NCI-H2196 (cell line): ENCODE measurements around the gene OXNAD1.

ENCODE experiments used
- DNase-seq: peaks from one replicate; lab custom pipeline; 2025; ENCODE audit not compliant: unreplicated experiment; lab: John Stamatoyannopoulos, UW

OXNAD1 gene, protein sequence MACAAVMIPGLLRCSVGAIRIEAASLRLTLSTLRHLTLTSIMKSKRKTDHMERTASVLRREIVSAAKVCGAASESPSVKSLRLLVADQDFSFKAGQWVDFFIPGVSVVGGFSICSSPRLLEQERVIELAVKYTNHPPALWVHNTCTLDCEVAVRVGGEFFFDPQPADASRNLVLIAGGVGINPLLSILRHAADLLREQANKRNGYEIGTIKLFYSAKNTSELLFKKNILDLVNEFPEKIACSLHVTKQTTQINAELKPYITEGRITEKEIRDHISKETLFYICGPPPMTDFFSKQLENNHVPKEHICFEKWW

DNA sequence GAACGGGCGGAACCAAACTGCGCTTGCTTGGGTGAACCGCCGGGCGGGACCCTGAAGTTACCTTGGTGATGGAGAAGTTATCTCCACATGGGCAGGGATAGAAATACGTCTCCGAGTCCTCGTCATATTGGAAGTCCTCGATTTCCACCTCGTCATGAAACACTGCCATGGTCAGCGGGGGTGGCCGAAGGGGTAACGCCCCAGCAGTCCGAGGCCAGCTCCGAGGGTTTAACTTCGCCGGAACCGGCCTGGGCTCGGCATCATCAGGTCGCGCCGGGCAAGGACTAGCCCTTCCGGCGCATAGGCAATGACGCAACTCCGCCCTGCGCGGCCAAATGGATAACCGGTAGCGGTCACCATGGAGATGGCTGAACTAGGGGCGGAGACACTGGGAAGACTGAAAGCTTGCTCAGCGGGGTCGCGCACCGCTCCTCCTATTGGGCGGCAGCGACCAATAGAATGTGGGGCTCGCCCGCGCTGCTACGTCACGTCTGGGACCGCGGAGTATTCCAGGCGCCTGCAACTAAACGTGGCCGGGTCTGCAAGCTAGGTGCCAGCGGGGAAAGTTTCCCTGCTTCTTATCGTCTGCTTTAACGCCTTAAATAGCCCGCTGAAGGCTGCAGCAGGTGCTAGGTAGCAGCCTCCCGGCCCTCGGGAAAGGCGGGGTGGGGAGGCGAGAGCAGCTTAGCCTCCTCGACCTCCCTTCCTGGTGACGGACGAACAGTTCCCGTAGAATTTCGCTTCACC, at the start of gene OXNAD1, which contains the start of gene DPH3:
TSS of gene OXNAD1 (plus strand) at position 505 of the 747 bp plus-strand sequence. CDS start 5,741 bp downstream, outside the sequence.
TSS of gene DPH3 (minus strand) at position 236 of the 747 bp plus-strand sequence. CDS start at position 169, 67 bp downstream.
- peak; percentile 94 for DNase-seq

DNA sequence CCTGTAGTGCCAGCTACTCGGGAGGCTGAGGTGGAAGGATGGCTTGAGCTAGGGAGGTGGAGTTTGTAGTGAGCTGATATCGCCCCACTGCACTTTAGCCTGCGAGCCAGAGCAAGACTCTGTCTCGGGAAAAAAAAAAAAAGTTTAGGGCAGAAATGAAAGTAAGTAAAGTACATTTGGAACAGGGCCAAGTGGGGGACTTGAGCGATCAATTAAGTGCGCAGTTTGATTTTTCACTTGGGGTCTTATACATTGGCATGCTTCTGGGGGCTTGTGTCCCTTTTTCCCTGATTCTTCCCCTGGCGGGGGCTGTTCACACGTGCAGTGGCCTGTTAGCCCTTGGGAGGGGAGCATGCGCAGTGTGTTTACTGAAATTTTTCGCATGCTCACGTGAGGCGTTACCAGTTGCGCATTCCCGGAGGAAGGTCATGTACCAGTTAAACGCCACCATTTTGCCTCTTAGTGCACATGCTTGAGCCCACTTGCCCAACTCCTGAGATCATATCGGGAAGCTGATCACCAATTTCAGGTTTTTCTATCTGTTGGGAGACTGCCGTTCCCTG, 48.6 kb upstream of the OXNAD1 start:
- DNase-seq: no peak

DNA sequence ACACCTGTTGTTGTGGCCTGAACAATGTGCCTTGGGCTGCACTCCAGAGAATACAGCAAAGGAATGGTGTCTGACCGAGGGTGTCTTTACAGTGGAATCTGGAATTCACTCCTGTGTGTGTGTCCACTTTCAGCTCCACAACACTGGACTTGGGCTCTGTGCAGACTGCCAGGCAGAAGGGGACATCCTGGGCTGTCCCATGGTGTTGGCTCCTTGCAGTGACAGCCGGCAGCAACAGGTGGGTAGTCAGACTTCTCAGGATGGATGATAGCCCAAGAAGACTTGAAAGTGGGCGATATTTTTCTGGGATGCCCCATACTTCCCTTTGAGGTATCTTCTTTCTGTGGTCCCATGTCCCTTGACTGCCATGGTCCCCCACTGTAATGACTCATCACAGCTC, 45.2 kb upstream of the OXNAD1 start:
- no peak for DNase-seq

DNA sequence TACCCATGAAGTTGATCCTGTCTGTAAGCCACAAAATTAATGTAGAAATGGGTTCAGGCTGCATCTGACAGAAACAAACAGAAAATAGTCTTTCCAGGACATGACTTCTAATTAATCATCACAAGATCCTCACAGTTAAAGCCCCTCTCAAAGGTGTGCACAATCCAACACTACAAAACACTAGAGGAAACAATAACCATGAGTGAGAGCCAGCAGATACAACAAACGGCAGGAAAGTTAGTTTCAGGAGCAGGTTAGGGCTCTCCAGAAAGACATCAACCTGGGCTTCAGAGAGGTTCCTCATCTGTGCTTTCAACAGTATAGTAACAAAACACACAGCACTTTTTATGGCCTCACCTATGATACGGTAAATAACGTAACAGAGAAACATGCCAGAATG, 43.0 kb upstream of the OXNAD1 start:
- DNase-seq: no peak

DNA sequence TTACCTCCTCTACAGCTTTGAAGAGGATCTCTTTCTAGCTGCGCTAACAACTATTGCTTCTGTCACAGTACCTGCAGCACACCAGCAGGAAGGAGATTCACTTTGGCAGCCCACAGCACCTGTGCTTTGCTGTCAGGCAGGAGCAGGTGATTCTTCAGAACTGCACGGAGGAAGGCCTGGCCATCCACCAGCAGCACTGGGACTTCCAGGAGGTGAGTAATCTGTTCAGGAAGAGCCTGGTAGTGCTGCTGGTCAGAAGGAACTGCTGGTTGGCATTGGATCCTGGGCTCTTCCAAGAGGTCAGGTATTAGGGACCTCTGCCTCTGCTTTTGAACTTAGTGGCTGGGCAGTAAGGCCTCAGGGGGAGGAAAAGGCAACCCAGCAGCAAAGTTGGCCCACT, 42.5 kb upstream of the OXNAD1 start:
- DNase-seq: no peak

DNA sequence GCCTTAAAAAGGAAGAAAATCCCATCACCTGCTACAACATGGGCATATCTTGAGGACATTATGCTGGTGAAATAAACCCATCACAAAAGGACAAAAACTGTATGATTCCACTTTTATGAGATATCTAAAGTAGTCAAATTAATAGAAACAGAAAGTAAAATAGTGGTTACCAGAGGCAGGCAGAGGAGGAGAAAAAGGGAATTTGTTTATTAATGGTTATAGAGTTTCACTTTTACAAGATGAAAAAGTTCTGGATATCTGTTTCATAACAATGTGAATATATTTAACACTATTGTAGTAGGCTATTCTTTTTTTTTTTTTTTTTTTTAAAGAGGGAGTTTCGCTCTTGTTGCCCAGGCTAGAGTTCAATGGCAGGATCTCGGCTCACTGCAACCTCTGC, 40.7 kb upstream of the OXNAD1 start:
- no peak for DNase-seq

DNA sequence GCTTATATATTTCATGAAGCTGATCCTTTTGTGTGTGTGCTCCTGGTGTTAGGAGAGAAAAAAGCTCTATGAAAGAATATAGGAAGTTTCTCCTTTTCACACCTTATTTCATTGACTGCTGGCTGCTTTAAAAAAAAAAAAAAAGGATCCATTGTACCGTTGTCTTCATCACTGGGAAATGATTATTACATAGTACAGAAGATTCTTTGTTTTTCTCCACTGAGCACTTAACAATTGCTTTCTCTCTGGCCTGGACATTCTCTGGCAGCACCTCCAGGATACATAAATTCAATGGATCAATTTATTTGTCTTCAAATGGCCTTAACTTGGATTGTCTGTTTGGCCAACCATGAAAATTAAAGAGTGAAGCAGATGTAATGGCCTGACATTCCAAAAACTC, 37.4 kb upstream of the OXNAD1 start:
- DNase-seq: no peak

DNA sequence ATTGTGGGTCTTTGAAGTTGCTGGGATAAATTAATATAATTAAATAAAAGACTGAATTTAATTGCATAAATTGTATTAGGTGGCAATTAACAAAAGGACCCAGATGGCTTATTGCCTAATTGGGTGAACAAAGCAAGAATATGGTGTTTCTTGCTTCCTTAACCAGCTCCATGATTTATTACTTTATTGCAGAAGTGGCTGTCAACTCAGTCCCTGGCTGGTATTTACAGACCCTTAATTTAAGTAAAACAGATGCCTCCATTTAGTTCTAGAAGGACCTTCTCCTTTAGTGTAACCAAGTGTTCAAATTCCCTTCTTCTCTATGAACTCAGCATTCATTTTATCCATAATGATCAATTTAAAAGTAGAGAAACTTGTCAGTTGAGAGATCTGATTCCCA, 35.3 kb upstream of the OXNAD1 start:
- DNase-seq: no peak

DNA sequence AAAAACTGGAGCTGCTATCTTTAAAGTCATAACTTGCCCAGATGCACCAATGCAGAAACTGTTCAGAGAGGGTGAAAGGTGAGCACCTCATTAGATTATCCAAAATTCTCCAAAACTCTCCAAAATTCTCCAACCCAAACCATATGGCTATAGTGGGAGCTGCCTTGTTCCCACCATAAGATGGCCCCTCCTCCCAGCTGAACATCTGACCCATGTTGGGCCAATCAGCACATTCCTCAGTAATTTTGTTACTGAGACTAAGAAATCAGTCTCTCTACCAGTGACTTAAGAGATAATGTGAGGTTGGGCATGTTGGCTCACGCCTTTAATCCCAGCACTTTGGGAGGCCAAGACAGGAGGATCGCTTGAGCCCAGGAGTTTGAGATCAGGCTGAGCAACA, 33.0 kb upstream of the OXNAD1 start:
- no peak for DNase-seq

DNA sequence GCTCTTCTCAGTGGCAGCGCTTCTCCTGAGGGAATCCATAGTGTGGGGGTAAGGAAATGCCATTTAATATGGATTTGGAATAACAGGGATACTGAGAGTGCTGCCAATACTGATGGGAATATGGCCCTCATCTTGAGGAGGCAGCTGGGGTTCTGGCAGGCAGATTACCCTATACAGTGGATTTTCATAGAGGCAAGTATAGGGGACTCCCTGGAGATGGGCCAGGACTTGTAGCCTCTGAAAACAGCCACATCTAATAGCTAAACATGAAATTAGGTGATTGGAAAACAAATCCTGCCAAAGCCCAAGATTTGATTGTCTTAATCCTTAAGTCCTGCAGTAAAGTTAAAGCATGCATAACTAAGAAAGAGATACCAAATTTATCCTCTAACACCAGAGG, 31.2 kb upstream of the OXNAD1 start:
- DNase-seq: no peak

DNA sequence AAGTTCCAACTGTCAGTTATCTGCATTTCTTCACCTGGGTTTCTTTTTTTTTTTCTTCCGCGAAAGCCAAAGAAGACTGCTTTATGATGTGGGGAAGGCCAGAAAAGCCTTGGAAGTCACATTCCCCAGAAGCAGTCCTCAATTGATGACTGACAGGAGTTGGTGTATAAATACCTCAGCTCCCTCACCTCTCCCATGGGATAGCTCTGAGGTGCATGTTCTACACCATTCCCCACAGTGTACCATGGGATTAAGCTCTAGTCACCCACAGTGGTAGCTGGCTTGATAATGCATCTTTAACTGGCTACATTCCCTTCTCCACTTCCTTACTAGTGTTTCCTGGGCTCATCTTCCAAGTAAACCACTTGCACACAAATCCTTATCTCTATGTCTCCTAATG, 30.7 kb upstream of the OXNAD1 start:
- DNase-seq: no peak

DNA sequence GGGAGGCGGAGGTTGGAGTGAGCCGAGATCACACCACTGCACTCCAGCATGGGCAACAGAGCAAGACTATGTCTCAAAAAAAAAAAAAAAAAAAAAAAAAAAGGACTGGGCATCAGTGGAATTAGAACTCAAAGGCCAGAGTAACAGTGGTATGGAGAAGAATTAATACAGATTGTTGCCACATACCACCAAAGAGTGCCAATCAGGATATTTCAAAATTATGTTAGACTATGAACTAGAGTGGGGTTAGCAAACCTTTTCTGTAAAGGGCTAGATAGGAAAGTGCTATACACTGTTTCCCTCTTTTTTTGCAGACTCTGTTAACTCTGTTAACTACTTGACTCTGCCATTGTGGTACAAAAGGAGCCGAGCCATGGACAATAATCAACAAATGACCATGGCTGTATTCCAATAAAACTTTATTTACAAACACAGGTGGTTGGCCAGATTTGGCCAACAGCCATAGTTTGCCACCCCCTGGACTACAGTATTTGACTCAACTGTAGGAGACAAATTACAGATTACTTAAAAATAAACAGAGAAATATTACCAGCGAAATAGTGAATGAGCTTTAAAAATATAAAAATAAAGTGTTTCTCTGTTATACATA, 28.9 kb upstream of the OXNAD1 start:
- DNase-seq: no peak

DNA sequence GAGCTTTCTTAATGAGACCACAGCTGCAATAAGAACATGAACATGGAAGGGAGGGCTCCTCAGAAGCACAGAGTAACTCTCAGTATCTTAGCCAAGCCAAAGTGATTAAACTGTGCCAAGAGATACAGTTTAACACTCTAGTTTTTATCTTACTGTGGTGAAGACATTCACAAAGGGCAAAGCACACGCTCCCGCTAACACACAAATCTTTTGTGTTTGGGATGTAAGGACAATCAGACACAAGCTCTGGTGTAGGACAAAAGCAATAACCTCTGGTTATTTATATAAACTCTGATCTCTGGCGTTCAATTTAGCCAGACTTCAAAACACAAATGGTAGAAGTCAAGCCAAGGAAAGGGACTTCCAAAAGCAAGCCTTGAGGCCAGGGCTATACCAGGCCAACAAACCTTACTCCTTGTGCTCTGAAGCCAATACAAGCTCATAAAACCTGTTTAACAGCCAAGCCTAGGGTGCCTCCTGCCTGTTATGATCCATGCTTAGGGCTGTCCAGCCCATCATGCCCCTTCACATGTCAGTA, 28.1 kb upstream of the OXNAD1 start:
- DNase-seq: no peak

DNA sequence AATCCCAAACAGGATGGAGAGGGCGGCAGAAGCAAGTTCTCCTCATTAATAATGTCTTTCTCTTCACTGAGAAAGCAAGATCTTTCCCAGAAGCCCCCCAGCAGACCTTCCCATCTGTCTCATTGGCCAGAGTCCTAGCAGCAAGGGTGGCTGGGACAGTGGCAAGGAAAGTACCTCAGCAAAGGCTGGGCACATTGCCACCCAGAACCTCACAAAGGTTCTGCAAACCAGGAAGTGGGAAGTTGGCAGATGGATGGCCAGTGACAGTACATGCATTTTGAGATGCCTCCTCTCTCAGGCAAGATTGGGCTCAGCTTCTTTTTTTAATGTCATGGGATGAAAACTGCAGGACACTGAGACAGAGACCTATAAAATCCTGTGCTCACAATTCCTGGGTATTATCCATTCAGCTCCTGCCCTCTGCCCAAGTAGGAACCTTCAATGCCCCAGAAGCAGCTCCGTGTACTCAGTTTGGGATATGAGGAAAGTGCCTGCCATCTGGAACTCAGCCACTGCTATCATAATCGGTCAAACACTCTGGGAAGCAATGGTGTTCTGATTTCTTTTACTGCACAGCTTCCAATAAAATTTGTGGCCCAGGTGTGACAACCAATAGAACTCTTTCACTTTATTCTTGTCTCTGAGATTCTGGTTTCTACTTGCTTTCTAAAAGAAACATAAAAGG, 25.8 kb upstream of the OXNAD1 start:
- DNase-seq: no peak

DNA sequence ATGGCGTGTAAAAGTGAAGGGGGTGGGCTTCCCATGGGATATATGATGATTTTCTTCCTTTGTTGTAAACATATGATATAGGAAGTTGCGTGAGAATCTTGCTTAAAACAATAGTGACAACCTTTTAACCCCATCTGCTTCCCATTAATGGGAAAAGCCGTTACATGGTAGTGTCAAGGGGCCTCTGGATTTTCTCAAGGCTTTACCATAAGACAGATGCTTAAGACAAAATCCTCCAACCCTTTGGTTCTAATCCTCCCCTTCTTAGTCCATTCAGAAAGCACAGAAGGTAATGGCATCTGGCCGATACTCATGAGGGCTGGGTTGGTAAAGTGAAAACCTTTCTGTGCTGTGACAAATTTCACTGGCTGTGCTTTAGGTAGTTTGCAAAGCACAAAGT, 25.2 kb upstream of the OXNAD1 start:
- no peak for DNase-seq

DNA sequence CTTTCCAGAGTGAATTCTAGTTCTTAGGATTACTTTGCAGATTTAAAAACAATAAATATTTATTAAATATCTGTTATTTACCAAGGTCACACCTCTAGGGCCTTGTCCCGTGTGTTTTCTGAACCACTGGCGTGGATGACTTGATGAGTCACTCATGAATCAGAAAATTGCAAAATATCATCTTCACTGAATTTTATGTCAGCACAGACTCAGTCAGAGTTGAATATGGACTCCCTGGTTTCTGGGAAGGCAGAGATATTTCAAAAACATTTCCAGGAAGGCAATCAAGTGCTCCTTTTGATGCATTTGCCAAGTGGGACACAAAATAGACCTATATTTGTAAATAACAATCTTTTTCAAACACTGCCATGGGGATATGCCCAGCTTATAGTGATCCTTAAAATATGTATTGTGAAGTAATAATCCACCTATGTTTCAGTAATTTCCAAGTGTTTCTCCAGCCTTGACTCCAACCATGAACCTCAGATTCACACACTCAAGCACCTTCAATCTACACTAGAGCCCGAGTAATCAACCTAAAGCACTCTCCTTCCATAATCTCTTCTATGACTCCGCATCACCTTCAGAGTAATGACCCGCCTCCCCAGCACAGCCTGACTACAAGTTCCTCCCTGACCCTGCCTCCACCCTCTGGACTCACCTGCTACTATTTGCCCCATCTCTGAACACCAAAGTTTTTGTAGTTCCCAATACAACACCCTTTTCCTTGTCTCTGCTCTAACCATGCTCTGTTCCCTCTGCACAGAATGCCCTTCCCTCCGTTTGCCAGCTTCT, 24.6 kb upstream of the OXNAD1 start:
- no peak for DNase-seq

DNA sequence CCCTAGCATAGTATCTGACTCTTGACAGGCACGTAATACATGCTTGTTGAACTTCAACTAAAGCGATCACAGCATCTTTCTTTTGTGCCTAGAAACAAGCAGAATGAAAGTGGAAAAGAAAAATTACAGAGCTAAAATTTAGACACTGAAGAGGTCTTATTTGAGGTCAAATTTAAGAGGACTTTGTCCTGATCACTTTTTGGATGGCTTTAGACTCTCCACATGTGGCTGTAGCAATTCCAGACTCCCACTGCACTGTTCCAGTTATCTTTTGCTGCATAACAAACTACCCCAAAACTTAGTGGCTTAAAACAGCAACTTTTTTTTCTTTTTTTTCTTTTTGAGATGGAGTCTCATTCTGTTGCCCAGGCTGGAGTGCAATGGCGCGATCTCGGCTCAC, 23.8 kb upstream of the OXNAD1 start:
- DNase-seq: no peak

DNA sequence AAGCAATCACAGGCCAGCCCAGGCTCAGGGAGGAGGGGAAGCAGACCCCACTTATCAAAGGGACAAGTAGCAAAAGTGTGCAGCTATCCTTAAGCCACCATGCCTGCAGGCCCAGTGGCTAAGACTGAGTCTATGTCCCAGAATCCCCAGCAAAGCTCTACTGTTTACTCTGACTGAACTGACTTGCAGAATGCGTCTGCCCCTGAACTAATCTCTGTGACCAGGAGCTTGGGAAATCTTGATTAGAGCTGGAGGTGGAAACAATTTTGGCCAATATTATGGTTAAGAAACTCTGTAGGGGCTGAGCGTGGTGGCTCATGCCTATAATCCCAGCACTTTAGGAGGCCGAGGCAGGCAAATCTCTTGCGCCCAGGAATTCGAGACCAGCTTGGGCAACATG, 22.8 kb upstream of the OXNAD1 start:
- no peak for DNase-seq

DNA sequence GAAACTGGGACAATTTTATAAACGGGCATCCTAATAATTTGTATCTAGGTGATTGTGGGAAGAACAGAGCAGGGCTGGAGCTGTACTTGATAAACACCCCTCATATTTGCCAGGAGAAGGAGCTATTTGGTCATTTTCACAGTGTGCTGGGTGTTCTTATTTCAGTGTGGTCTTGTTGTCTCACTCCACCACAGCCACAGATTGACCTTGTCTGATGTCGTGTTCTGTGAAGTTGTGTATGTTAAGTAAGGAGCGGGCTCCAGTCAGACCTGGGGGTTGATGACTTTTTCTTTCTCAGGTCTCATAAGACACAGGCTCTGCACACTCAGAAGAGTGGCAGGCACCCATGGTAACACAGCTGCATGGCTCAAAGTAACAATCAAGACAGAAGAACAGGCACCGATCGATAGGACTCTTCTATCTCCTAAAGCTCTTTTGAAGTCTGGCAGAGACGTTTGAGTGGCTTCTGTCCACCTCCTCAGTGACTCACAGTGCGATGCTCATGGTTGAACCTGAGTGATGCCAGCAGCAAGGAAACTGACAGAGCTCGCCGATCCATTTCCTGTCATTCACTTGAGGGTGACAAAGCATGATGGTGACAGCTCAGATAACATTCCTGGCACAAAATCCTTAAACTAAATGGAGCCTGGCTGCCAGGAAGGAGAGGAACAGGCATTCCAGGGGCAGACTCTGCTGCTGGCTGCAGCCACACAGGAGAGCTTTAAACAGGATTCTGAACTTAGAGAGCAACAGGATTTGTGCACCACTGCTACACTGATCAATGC, 21.1 kb upstream of the OXNAD1 start:
- no peak for DNase-seq
